ENCODE results near the gene FLT1.

Gene FLT1

GRCh38 chr13:28282451-28282850, 212.5 kb downstream of the FLT1 start:
- peaks cover 73% of the 10 kb centered on the region for H3K36me3 ChIP-seq (ENCODE audit: insufficient read depth, low read length)
- no peaks in the 10 kb centered on the region for H4K20me1 ChIP-seq (ENCODE audit: insufficient read depth, low read length)

GRCh38 chr13:28273919-28274318, 221.0 kb downstream of the FLT1 start:
- Histone ChIP-seq H4K20me1 (ENCODE audit: insufficient read depth, low read length) (no peaks in the 10 kb centered on the region), H3K9me3 (ENCODE audit: insufficient read depth, low read length, severe bottlenecking) (no peaks in the 10 kb centered on the region), H3K4me3 (ENCODE audit: low read depth in 1 of 2, low read length in 2 of 2) (no peak overlapping the region), H3K4me1 (ENCODE audit: insufficient read depth, low read length) (peaks cover 13% of the 10 kb centered on the region), H3K4me2 (ENCODE audit: insufficient read depth, low read length) (no peak overlapping the region), H3K79me2 (ENCODE audit: insufficient read depth, low read length) (peaks cover 8% of the 10 kb centered on the region), H2AFZ (ENCODE audit: low read depth, low read length) (no peak overlapping the region), H3K27ac (ENCODE audit: low read length) (peak overlapping the region; percentile 26), H3K27me3 (ENCODE audit: insufficient read depth, low read length, poor library complexity) (no peaks in the 10 kb centered on the region), H3K36me3 (ENCODE audit: insufficient read depth, low read length) (peaks cover 82% of the 10 kb centered on the region), H3K9ac (ENCODE audit: low read depth, low read length) (no peak overlapping the region)
- TF ChIP-seq EZH2 (IDR thresholded peaks at IDR 0.05; ENCODE audit: borderline replicate concordance, low read depth, low read length, severe bottlenecking), result no peak
- TF ChIP-seq, protein P1, sequence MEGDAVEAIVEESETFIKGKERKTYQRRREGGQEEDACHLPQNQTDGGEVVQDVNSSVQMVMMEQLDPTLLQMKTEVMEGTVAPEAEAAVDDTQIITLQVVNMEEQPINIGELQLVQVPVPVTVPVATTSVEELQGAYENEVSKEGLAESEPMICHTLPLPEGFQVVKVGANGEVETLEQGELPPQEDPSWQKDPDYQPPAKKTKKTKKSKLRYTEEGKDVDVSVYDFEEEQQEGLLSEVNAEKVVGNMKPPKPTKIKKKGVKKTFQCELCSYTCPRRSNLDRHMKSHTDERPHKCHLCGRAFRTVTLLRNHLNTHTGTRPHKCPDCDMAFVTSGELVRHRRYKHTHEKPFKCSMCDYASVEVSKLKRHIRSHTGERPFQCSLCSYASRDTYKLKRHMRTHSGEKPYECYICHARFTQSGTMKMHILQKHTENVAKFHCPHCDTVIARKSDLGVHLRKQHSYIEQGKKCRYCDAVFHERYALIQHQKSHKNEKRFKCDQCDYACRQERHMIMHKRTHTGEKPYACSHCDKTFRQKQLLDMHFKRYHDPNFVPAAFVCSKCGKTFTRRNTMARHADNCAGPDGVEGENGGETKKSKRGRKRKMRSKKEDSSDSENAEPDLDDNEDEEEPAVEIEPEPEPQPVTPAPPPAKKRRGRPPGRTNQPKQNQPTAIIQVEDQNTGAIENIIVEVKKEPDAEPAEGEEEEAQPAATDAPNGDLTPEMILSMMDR (IDR thresholded peaks at IDR 0.05; ENCODE audit: borderline replicate concordance, extremely low read depth, low read length, poor library complexity, severe bottlenecking), result peak; percentile 56
- DNase-seq (peak; percentile 22), ATAC-seq (ENCODE audit: insufficient read depth, low read depth) (peak; percentile 46; the same call in 1 of the 3 replicates)

More at GRCh38 chr13:28282451-28282850, 212.5 kb downstream of the FLT1 start:
- no peaks in the 10 kb centered on the region for H3K27me3 ChIP-seq (ENCODE audit: insufficient read depth, low read length, poor library complexity)
- no peak overlapping the region for H3K4me2 ChIP-seq (ENCODE audit: insufficient read depth, low read length)
- no peaks in the 10 kb centered on the region for H3K4me1 ChIP-seq (ENCODE audit: insufficient read depth, low read length)
- no peak for DNase-seq
- no peak overlapping the region for H3K9ac ChIP-seq (ENCODE audit: low read depth, low read length)
- H3K79me2 ChIP-seq (ENCODE audit: insufficient read depth, low read length), result no peaks in the 10 kb centered on the region
- H3K9me3 ChIP-seq (ENCODE audit: insufficient read depth, low read length, severe bottlenecking), result no peaks in the 10 kb centered on the region
- no peak overlapping the region for H2AFZ ChIP-seq (ENCODE audit: low read depth, low read length)
- H3K27ac ChIP-seq (ENCODE audit: low read length), result no peak overlapping the region
- no peak overlapping the region for H3K4me3 ChIP-seq (ENCODE audit: low read depth in 1 of 2, low read length in 2 of 2)
- ATAC-seq (ENCODE audit: insufficient read depth, low read depth), result no peak
- no peak for TF ChIP-seq EZH2 (IDR thresholded peaks at IDR 0.05; ENCODE audit: borderline replicate concordance, low read depth, low read length, severe bottlenecking)

GRCh38 chr13:28271056-28271840, 223.7 kb downstream of the FLT1 start:
- peaks cover 34% of the 10 kb centered on the region for H3K4me1 ChIP-seq (ENCODE audit: insufficient read depth, low read length)
- TF ChIP-seq, protein P1 (IDR thresholded peaks at IDR 0.05; ENCODE audit: borderline replicate concordance, extremely low read depth, low read length, poor library complexity, severe bottlenecking), result no peak
- TF ChIP-seq EZH2 (IDR thresholded peaks at IDR 0.05; ENCODE audit: borderline replicate concordance, low read depth, low read length, severe bottlenecking), result no peak
- no peak overlapping the region for H3K9ac ChIP-seq (ENCODE audit: low read depth, low read length)
- H3K4me2 ChIP-seq (ENCODE audit: insufficient read depth, low read length), result no peak overlapping the region
- peak overlapping the region; percentile 17 for H3K27ac ChIP-seq (ENCODE audit: low read length)
- H3K4me3 ChIP-seq (ENCODE audit: low read depth in 1 of 2, low read length in 2 of 2), result no peak overlapping the region
- peaks cover 8% of the 10 kb centered on the region for H3K79me2 ChIP-seq (ENCODE audit: insufficient read depth, low read length)
- peaks cover 7% of the 10 kb centered on the region for H3K9me3 ChIP-seq (ENCODE audit: insufficient read depth, low read length, severe bottlenecking)
- no peaks in the 10 kb centered on the region for H3K27me3 ChIP-seq (ENCODE audit: insufficient read depth, low read length, poor library complexity)
- no peak for DNase-seq
- no peak for ATAC-seq (ENCODE audit: insufficient read depth, low read depth)
- no peaks in the 10 kb centered on the region for H4K20me1 ChIP-seq (ENCODE audit: insufficient read depth, low read length)
- H3K36me3 ChIP-seq (ENCODE audit: insufficient read depth, low read length), result peaks cover 77% of the 10 kb centered on the region
- H2AFZ ChIP-seq (ENCODE audit: low read depth, low read length), result no peak overlapping the region

- Histone ChIP-seq H3K27ac (ENCODE audit: low read length) (peak overlapping the region; percentile 86), H3K9ac (ENCODE audit: low read depth, low read length) (peak overlapping the region; percentile 47), H3K79me2 (ENCODE audit: insufficient read depth, low read length) (peaks cover 8% of the 10 kb centered on the region), H4K20me1 (ENCODE audit: insufficient read depth, low read length) (no peaks in the 10 kb centered on the region), H3K4me2 (ENCODE audit: insufficient read depth, low read length) (0 out of 2 replicates have a peak overlapping the region, but pooled peaks have one; percentile 21), H3K36me3 (ENCODE audit: insufficient read depth, low read length) (peaks cover 71% of the 10 kb centered on the region), H2AFZ (ENCODE audit: low read depth, low read length) (no peak overlapping the region), H3K4me1 (ENCODE audit: insufficient read depth, low read length) (peaks cover 34% of the 10 kb centered on the region), H3K27me3 (ENCODE audit: insufficient read depth, low read length, poor library complexity) (no peaks in the 10 kb centered on the region), H3K4me3 (ENCODE audit: low read depth in 1 of 2, low read length in 2 of 2) (no peak overlapping the region), H3K9me3 (ENCODE audit: insufficient read depth, low read length, severe bottlenecking) (peaks cover 7% of the 10 kb centered on the region)
- peak; percentile 95 for ATAC-seq (ENCODE audit: insufficient read depth, low read depth)
- no peak for TF ChIP-seq EZH2 (IDR thresholded peaks at IDR 0.05; ENCODE audit: borderline replicate concordance, low read depth, low read length, severe bottlenecking)
- TF ChIP-seq, protein P1 (IDR thresholded peaks at IDR 0.05; ENCODE audit: borderline replicate concordance, extremely low read depth, low read length, poor library complexity, severe bottlenecking), result peak; percentile 68
- DNase-seq, result peak; percentile 47
Observed at GRCh38 chr13:28268800-28269223, 226.1 kb downstream of the FLT1 start.

All from DND-41 (cell line).